ENCODE measurements around the gene HOXB4. TPM values are rescaled to one million over a fixed set of nuclear protein-coding genes. Genes with fewer than 3 reads are reported as not detected.

Gene HOXB4
- total RNA-seq, 1 experiment from 2014 or later, result 0.22 TPM

DNA sequence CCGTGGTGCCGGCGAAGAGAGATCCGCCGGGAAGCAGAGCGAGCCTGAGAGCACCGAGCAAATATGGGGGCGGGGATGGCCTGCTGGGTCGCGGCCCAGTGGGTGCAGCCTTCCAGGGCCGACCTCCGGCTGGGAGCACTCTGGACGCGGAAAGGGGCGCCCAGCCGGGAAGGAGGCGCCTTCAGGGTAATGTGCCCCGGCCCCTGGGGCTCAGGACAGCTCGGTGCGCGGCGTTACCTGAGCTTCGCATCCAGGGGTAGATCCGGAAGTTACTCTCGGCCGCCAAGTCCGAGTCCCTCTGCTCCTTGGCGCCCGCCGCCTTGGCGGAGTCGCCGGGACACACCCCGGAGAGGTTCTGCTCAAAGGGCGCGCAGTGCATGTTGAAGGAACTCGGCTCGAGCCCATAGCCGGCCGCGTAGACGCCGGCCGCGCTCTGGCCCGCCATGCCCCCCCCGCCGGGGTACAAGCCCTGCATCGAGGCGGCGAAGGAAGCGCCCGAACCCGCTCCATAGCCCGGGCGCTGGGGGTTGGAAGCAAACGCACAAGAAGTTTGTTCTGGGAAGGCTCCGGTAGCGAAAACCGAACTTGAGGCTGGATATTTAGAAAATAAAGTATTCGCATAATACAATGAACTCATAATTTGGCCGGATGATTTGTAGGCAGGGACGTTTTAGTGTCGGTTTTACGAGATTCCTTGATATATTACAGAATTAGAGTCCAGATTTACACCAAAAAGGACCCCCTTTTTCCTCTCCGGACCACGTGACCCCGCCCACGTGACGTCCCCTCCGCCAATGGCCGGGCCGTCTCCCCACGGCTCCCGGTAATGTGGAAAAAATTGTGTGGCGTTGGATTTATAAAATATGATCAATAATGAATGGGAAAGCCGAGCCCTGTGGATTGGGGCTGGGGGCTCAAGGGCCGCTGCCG, 32.4 kb upstream of the HOXB4 start, which contains the start of gene HOXB7:
Gene HOXB7, minus strand, starts transcription at position 736 of the 930 bp plus-strand sequence. Its CDS starts 99 bp downstream, at position 637.
- peak within 1 kb of the TSS; percentile 84 for H3K4me2 ChIP-seq (ENCODE audit: low read length)
- no peaks in the 10 kb centered on the region for H3K9me2 ChIP-seq (replicated peaks; ENCODE audit: low read length)
- DNase-seq (no peak), ATAC-seq (no peak)
- H3K79me2 ChIP-seq (ENCODE audit: low read length), result no peaks in the 10 kb centered on the region
- intact Hi-C loops (cut with micrococcal nuclease), result no loop called here
- no peaks in the 10 kb centered on the region for H3K9me3 ChIP-seq (ENCODE audit: low read length)
- H3K4me3 ChIP-seq (ENCODE audit: low read length), result peak within 1 kb of the TSS; percentile 61
- POLR2A ChIA-PET (ENCODE audit: unreplicated experiment), result no interaction called here
- no peaks in the 10 kb centered on the region for H3K36me3 ChIP-seq (ENCODE audit: low read depth, low read length)
- BruUV-seq (replicated peaks), result no TSS peak
- no peak within 1 kb of the TSS; the same call in 1 of the 2 replicates for H3K9ac ChIP-seq (ENCODE audit: low read length)
- H3K27me3 ChIP-seq (ENCODE audit: low read length), result peaks cover 34% of the 10 kb centered on the region
- H2AFZ ChIP-seq (ENCODE audit: low read length), result peak within 1 kb of the TSS; percentile 80
- peaks cover 12% of the 10 kb centered on the region for H3K4me1 ChIP-seq (ENCODE audit: insufficient read depth, low read length)
- no peaks in the 10 kb centered on the region for H3F3A ChIP-seq (ENCODE audit: low read length, unreplicated experiment)
- CTCF ChIA-PET, result no interaction called here
- TF ChIP-seq EZH2 (IDR thresholded peaks at IDR 0.05; ENCODE audit: low read length, unreplicated experiment), result no peak
- TF ChIP-seq EZH2phosphoT487 (IDR thresholded peaks at IDR 0.05; ENCODE audit: borderline replicate concordance, low read length), result no peak
- TF ChIP-seq, protein P1, sequence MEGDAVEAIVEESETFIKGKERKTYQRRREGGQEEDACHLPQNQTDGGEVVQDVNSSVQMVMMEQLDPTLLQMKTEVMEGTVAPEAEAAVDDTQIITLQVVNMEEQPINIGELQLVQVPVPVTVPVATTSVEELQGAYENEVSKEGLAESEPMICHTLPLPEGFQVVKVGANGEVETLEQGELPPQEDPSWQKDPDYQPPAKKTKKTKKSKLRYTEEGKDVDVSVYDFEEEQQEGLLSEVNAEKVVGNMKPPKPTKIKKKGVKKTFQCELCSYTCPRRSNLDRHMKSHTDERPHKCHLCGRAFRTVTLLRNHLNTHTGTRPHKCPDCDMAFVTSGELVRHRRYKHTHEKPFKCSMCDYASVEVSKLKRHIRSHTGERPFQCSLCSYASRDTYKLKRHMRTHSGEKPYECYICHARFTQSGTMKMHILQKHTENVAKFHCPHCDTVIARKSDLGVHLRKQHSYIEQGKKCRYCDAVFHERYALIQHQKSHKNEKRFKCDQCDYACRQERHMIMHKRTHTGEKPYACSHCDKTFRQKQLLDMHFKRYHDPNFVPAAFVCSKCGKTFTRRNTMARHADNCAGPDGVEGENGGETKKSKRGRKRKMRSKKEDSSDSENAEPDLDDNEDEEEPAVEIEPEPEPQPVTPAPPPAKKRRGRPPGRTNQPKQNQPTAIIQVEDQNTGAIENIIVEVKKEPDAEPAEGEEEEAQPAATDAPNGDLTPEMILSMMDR (conservative IDR thresholded peaks at IDR 0.05; ENCODE audit: low read depth, low read length), result no peak
- H4K20me1 ChIP-seq (ENCODE audit: low read length), result no peaks in the 10 kb centered on the region
- H3K27ac ChIP-seq (ENCODE audit: low read length), result no peak within 1 kb of the TSS

DNA sequence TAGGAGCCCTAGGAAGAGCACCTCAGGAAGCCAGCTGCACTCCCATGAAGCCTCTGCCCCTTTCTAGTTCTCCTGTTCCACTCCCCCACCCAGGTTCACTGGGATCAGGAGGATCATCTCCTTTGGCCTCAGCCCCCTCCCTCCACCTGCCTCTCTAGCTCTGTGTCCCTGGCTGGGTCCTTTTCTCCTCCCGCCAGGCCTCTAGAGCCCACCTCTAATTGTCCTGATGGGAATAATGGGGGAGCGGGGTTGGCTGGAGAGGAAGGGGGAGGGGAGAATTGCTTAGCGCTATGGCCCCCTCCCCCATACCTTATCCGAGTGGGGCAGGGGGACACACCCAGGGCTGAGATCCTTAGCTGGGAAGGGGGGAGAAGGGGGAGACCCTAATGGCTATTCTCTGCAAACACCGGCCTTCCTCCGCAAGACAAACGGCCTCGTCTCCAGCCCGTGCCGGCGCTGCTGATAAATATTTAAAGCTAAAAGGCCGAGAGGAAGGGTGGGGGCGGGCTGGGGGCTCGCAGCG, 31.7 kb upstream of the HOXB4 start:
- Histone ChIP-seq H4K20me1 (ENCODE audit: low read length) (no peaks in the 10 kb centered on the region), H3K79me2 (ENCODE audit: low read length) (no peaks in the 10 kb centered on the region), H3K4me1 (ENCODE audit: insufficient read depth, low read length) (peaks cover 18% of the 10 kb centered on the region), H3K9ac (ENCODE audit: low read length) (no peak overlapping the region), H3F3A (ENCODE audit: low read length, unreplicated experiment) (no peaks in the 10 kb centered on the region), H3K27ac (ENCODE audit: low read length) (no peak overlapping the region), H3K9me3 (ENCODE audit: low read length) (no peaks in the 10 kb centered on the region), H3K27me3 (ENCODE audit: low read length) (peaks cover 27% of the 10 kb centered on the region), H3K36me3 (ENCODE audit: low read depth, low read length) (no peaks in the 10 kb centered on the region), H3K4me3 (ENCODE audit: low read length) (no peak overlapping the region), H3K4me2 (ENCODE audit: low read length) (no peak overlapping the region), H3K9me2 (replicated peaks; ENCODE audit: low read length) (no peaks in the 10 kb centered on the region), H2AFZ (ENCODE audit: low read length) (no peak overlapping the region)
- intact Hi-C loops (cut with micrococcal nuclease), result no loop called here
- no peak for ATAC-seq
- ChIA-PET CTCF (no interaction called here), POLR2A (ENCODE audit: unreplicated experiment) (no interaction called here)
- no peak for DNase-seq
- no TSS peak for BruUV-seq (replicated peaks)
- no peak for TF ChIP-seq EZH2 (IDR thresholded peaks at IDR 0.05; ENCODE audit: low read length, unreplicated experiment)
- TF ChIP-seq, protein P1 (conservative IDR thresholded peaks at IDR 0.05; ENCODE audit: low read depth, low read length), result no peak
- TF ChIP-seq EZH2phosphoT487 (IDR thresholded peaks at IDR 0.05; ENCODE audit: borderline replicate concordance, low read length), result no peak

DNA sequence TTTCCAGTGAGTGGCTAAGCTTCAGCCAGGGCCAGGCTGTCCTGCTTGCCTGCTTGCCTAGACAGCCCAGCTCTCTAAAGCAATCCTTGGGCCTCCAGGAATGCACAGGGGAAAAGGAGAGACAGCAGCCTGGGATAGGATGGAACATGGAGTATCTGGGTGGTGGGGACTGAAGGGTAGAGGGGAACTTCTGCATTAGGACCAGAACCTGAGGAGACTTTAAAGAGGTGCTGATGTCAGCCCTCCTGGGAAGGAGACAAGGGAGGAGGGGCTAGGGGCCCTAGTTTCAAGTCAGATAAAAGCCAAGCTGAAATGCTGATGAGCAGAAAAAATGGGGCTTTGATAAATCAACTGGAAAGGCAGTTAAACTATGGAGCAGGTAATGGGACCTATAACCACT, 30.9 kb upstream of the HOXB4 start:
- H3K36me3 ChIP-seq (ENCODE audit: low read depth, low read length), result no peaks in the 10 kb centered on the region
- H3K79me2 ChIP-seq (ENCODE audit: low read length), result peaks cover 7% of the 10 kb centered on the region; the same call in 1 of the 2 replicates
- no peak overlapping the region for H2AFZ ChIP-seq (ENCODE audit: low read length)
- TF ChIP-seq, protein P1 (conservative IDR thresholded peaks at IDR 0.05; ENCODE audit: low read depth, low read length), result no peak
- no peak for TF ChIP-seq EZH2 (IDR thresholded peaks at IDR 0.05; ENCODE audit: low read length, unreplicated experiment)
- no peak for TF ChIP-seq EZH2phosphoT487 (IDR thresholded peaks at IDR 0.05; ENCODE audit: borderline replicate concordance, low read length)
- intact Hi-C loops (cut with micrococcal nuclease), result no loop called here
- H3K4me2 ChIP-seq (ENCODE audit: low read length), result no peak overlapping the region
- H3K27me3 ChIP-seq (ENCODE audit: low read length), result peaks cover 19% of the 10 kb centered on the region
- H3K4me1 ChIP-seq (ENCODE audit: insufficient read depth, low read length), result peaks cover 18% of the 10 kb centered on the region
- ChIA-PET POLR2A (ENCODE audit: unreplicated experiment) (no interaction called here), CTCF (no interaction called here)
- H3K9ac ChIP-seq (ENCODE audit: low read length), result no peak overlapping the region
- no peaks in the 10 kb centered on the region for H3K9me2 ChIP-seq (replicated peaks; ENCODE audit: low read length)
- H3F3A ChIP-seq (ENCODE audit: low read length, unreplicated experiment), result no peaks in the 10 kb centered on the region
- H3K4me3 ChIP-seq (ENCODE audit: low read length), result no peak overlapping the region
- H3K9me3 ChIP-seq (ENCODE audit: low read length), result no peaks in the 10 kb centered on the region
- H3K27ac ChIP-seq (ENCODE audit: low read length), result no peak overlapping the region
- no peaks in the 10 kb centered on the region for H4K20me1 ChIP-seq (ENCODE audit: low read length)
- DNase-seq (no peak), ATAC-seq (no peak)
- BruUV-seq (replicated peaks), result no TSS peak

All from PC-3 (cell line).